NCI-H526 (cell line): ENCODE data around the gene VKORC1.
"Not testable (repeated sequence)": the region's sequence is repeated elsewhere in the genome, so short reads cannot be mapped to it uniquely, and the experiment has no call there.

ENCODE experiments used
- DNase-seq, 2 experiments: peaks; one replicate each; lab custom pipeline; 2025; lab: John Stamatoyannopoulos, UW

Gene VKORC1

GRCh38 chr16:31107465-31107867, 12.9 kb upstream of the VKORC1 start:
- DNase-seq: no peak

- no peak for DNase-seq
Measured at GRCh38 chr16:31106509-31107464, 12.2 kb upstream of the VKORC1 start.

DNA sequence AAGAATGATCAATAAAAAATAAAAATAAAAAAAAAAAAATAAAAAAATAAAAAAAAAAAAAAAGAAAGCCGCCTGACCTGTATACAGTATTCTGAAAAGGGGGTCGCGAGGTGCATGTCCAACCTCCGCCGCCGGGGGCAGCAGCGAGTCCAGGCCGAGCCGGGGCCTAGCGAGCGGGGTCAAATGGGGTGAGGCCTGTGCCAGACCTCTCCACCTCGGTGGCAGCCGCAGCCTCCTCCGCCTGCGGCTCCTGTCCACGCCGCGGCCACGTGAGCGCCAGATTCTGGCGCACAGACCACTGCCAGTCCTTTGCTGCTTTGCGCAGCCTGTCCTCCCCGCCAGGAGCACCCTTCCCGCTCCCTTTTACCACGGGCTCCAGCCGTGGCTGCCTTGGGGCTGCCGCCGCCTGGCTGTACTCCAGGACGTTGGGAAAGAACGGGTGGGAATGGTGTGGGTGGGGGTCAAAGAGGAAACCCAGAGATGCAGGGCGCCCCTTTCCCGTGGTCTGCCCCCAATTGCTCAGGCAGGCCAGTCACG, 11.1 kb upstream of the VKORC1 start:
- peak in 1 of 2 experiments; percentile 56 for DNase-seq

DNA sequence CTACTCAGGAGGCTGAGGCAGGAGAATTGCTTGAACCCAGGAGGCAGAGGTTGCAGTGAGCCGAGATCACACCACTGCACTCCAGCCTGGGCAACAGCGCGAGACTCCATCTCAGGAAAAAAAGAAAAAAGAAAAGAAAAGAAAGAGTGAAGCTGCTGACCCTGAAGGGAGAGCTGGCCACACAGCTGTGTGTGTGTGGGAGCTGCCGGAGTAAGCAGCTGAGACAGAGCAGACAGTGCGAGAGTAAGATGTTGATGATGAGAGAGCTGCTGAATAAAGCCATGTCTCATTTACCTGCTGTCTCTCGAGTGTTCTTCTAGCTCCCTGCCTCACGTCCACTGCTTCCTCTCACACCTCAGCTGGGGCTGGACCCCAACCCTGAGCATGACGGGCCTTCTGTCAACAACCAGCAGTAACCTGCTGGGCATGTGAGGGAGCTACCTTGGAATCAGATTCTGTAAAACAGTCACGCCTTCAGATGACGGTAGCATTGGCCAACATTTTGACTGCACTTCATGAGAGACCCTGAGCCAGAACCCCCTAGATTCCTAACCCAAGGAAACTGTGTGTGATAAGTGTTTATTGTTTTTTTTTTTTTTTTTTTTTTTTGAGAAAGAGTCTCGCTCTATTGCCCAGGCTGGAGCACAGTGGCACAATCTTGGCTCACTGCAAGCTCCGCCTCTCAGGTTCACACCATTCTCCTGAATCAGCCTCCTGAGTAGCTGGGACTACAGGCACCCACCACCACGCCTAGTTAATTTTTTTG, 6.5 kb upstream of the VKORC1 start:
- not testable (repeated sequence) for DNase-seq

GRCh38 chr16:31099860-31100638, 5.5 kb upstream of the VKORC1 start:
- DNase-seq: no peak

- peak in 1 of 2 experiments; percentile 43 for DNase-seq
Measured at GRCh38 chr16:31094088-31094423, 541 bp downstream of the VKORC1 start.

DNA sequence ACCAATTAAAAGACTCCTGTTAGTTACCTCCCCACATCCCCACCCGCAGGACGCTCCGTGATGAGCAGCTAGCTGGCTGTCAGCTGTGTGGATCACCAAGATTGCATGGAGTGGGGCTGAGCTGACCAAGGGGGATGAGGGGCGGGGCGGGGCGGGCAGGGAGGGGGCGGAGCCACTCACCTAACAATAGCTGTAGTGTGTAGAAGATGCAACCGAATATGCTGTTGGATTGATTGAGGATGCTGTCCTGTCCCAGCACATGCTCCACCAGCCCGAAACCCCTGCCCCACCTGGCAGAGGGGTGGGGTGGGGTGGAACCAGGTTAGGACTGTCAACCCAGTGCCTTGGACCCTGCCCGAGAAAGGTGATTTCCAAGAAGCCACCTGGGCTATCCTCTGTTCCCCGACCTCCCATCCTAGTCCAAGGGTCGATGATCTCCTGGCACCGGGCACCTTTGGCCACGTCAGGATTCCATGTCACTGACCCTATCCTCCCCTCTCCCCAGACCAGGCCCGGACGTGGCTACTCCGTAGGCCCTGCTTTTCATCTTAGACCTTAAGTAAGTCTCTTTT, 1.4 kb downstream of the VKORC1 start:
- peak; percentile 47 to 83 for DNase-seq

DNA sequence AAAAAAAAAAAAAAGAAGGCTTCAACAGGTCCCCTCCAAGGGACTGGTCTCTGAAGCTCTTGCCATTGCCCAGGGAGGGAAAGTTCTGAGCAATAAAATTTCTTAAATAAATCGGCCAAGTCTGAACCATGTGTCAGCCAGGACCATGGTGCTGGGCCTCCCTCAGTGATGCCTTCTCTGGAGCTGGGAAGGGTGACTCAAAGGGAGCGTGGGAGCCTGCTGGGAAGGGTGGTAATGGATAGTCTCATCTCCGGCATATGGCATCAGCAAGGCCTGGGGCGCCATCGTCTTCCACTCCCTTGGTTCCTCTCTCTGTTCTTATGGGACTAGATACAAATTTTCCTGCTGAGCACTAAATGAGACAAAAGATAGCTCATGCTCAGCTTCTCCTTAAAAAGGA, 2.3 kb downstream of the VKORC1 start:
- no peak for DNase-seq

DNA sequence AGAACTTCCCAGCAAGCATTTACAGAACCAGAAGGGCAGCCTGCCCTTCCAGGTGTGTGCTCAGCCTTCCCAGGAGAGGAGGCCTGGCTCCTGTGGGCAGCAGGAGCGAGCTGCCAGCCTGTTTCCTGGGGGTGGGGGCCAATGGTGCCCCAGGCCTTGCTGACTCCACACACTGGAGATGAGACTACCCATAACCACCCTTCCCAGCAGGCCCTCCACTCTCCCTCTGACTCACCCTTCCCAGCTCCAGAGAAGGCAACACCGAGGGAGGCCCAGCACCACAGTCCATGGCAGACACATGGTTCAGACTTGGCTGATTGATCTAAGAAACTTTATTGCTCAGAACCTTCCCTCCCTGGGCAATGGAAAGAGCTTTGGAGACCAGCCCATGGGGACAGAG, 4.1 kb downstream of the VKORC1 start:
- no peak for DNase-seq

DNA sequence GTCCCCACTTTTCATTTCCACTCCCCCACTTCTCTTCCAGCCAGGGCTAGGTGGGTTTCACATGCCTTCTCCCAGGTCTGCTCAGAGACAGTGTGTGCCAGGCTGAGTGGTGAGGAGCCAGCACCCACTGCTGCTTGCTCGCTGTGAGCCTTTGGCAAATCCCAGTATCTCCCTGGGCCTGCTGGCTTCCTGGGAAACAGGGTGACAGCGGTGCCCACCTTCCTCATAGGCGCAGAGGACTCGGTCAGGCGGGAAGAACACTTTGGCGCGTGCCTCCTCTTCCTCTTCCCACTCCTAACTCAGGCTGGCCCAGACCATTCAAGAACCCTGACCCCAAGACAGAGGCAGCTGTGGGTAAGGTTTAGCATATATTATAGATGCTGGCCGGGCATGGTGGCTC, 5.4 kb downstream of the VKORC1 start:
- no peak for DNase-seq

GRCh38 chr16:31088459-31089183, 6.0 kb downstream of the VKORC1 start, which contains the start of gene PRSS53:
Gene PRSS53 (minus strand): TSS chr16:31088943. CDS start chr16:31088809, 134 bp downstream.
- DNase-seq: no peak

GRCh38 chr16:31087971-31088370, 6.6 kb downstream of the VKORC1 start:
- no peak for DNase-seq

GRCh38 chr16:31087481-31087880, 7.1 kb downstream of the VKORC1 start:
- DNase-seq: no peak

- no peak for DNase-seq
Measured at GRCh38 chr16:31086629-31086906, 8.0 kb downstream of the VKORC1 start.

- DNase-seq: peak in 1 of 2 experiments; percentile 38
Measured at GRCh38 chr16:31085873-31086628, 8.5 kb downstream of the VKORC1 start.

DNA sequence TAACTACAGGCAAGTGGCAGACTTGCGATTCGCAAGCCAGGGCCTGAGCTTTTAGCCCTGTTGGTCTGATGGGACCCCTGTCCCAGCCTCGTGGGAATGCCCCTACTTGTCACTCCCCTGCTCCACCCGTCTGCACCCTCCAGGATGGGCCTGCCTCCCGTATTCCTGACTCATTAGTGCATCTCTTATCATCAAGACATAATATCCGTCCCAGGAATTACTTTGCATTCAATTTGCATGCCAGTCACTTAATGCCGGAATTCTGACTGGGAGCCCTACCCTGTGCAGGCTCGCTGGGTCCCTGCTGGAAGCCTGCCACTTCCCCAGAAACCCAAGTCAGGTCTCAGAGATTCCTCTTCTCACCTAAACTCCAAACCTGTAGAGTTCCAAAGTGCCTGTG, 9.2 kb downstream of the VKORC1 start:
- peak; percentile 78 to 86 for DNase-seq

DNA sequence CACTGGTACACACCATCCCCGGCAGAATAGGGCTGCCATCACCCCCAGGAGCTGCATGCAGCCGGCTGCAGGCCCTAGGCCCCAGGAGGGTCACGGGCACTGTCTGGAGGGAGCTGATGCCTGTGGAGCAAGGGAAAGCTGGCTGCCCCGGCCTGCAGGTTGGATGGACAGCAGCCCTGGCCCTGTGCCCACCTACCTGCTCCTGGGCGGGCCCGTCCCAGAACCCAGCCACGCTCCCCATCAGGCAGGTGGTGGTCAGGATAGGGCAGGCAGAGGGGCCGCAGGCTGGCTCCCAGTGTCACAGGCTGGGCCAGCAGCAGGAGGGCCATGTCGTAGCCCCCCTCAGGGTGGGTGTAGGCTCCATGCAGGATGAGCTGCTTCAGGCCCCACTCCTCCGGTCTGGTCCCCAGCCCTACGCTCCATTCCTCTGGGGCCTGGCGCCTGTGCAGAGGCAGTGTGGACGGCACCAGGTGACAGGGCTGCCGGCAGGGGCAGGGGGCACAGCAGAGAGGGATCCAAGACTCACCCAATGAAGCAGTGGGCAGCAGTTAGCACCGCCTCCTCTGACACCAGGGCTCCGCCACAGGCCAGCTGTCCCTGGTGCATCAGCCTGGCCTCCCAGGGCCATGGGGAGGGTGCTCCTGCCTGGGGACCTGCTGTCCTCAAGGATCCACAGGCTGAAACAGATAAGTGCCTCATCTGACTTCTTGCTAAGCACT, 9.9 kb downstream of the VKORC1 start:
- DNase-seq: peak in 1 of 2 experiments; percentile 40

DNA sequence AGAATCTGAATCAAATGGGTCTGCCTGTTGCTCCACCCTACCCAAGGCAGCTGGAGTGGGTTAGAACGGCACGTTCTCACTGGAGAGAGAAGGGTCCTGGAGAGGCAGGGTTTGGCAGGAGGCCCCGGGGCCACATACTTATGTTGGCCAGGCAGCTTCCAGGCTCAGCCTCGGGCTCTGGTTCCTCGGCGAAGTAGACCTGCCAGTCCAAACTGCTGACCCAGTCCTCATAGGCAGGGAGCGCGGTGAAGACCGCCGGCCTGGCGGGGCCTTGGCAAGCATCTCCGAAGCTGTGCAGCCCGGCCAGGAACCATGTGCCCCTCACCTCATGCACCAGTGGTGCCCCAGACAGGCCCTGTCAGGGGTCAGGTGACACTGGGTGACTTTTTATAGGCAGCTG, 10.6 kb downstream of the VKORC1 start:
- DNase-seq: no peak

DNA sequence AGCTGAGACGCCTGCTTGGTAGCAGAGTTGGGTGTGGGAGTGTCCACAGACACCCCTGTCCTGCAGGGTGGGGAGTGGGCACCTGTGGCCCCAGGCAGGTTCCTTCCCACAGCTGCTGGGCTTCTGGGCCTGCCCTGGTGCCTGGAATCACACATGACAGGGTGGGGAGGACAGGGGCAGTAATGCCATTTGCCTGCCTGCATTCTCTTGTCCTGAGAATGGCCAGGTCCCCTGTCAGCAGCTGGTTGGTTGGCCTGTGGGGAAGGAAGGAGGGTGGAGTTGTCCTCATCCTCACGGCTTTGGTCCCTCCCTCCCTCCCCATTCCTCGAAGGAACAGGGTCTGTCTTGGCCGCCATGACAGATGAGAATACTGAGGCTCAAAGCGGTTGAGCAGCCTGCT, 11.0 kb downstream of the VKORC1 start:
- no peak for DNase-seq

DNA sequence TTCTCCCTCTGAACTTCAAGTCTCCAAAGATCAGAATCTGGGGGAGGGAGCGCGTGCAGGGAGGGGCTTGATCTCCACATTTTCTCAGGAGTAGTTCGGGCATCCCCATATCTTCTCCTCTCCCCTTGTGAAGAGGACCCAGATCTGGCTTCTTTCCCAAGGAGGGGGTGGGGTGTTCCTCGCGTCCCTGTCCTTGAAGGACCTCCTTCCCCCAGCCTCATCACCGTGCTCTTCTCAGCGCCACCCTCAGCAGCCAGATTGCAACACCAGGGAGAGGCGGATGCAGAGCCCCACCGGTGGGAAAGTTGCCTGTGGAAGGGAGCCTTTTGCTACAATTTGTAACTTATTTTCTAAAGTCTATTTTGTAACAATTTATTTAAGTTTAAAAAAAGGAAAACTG, 11.5 kb downstream of the VKORC1 start:
- DNase-seq: no peak
